NCI-H2029 (cell line): Measurements from ENCODE around the gene HSP90AA1.

Source experiments
- DNase-seq: peaks from one replicate; lab custom pipeline; 2025; lab: John Stamatoyannopoulos, UW

Gene HSP90AA1

GRCh38 chr14:102040153-102040552 lies 46.7 kb downstream of the HSP90AA1 start:
- no peak for DNase-seq

- DNase-seq, result no peak
Measured at GRCh38 chr14:102039157-102039556, 47.7 kb downstream of the HSP90AA1 start.

- DNase-seq, result no peak
Measured at GRCh38 chr14:102037686-102038085, 49.2 kb downstream of the HSP90AA1 start.

- DNase-seq, result no peak
Measured at GRCh38 chr14:102035914-102036313, 50.9 kb downstream of the HSP90AA1 start.

- DNase-seq, result no peak
Measured at GRCh38 chr14:102034301-102034700, 52.5 kb downstream of the HSP90AA1 start.

GRCh38 chr14:102033241-102033640 lies 53.6 kb downstream of the HSP90AA1 start:
- DNase-seq, result no peak
